KMS-11 (cell line): ENCODE measurements around the gene RAB3IP.

ENCODE experiments used
- H2AFZ ChIP-seq: fragments of 200-600 bp; sonication (generic); 2 replicates; pipeline ENCODE4 v1.6.1; 2016; ENCODE audit warnings: antibody characterized with exemption, mixed run types, low read depth
- H3K27ac ChIP-seq: fragments of 200-600 bp; sonication (generic); 2 replicates; pipeline ENCODE4 v1.6.1; 2016; ENCODE audit warnings: mild to moderate bottlenecking, mixed run types
- H3K27me3 ChIP-seq: fragments of 200-600 bp; sonication (generic); 2 replicates; pipeline ENCODE4 v1.6.1; 2017; ENCODE audit warnings: mild to moderate bottlenecking, low read depth, mixed run types, moderate library complexity; ENCODE audit not compliant: insufficient read depth
- H3K36me3 ChIP-seq: fragments of 200-600 bp; sonication (generic); 2 replicates; pipeline ENCODE4 v1.6.1; 2017; ENCODE audit warnings: mild to moderate bottlenecking, mixed run types; ENCODE audit not compliant: insufficient read depth
- H3K4me1 ChIP-seq: fragments of 200-600 bp; sonication (generic); 2 replicates; pipeline ENCODE4 v1.6.1; 2016; ENCODE audit warnings: mild to moderate bottlenecking, low read depth, mixed run types; ENCODE audit not compliant: poor library complexity, severe bottlenecking
- H3K4me2 ChIP-seq: fragments of 200-600 bp; sonication (generic); 2 replicates; pipeline ENCODE4 v1.7.0; 2016; ENCODE audit warnings: mild to moderate bottlenecking, mixed run types
- H3K4me3 ChIP-seq: fragments of 200-600 bp; sonication (generic); IDR thresholded peaks from 2 replicates; pipeline ENCODE4 v1.6.1; 2017; ENCODE audit warnings: low read depth, low read length, mixed read lengths; ENCODE audit not compliant: insufficient read depth
- H3K79me2 ChIP-seq: fragments of 200-600 bp; sonication (generic); 2 replicates; pipeline ENCODE4 v1.6.1; 2016; ENCODE audit warnings: low read depth, mixed run types; ENCODE audit not compliant: insufficient read depth
- H3K9ac ChIP-seq: fragments of 200-600 bp; sonication (generic); 2 replicates; pipeline ENCODE4 v1.6.1; 2016; ENCODE audit warnings: mild to moderate bottlenecking, mixed run types
- H4K20me1 ChIP-seq: fragments of 200-600 bp; sonication (generic); 2 replicates; pipeline ENCODE4 v1.6.1; 2016; ENCODE audit warnings: mild to moderate bottlenecking, mixed run types; ENCODE audit not compliant: insufficient read depth
- TF ChIP-seq, protein P1 (sequence below): fragments of 200-600 bp; sonication (generic); conservative IDR thresholded peaks from 2 replicates; pipeline ENCODE4 v1.6.1; 2017; ENCODE audit warnings: low read depth, mild to moderate bottlenecking, antibody characterized with exemption, low read length, moderate library complexity, mixed read lengths

RAB3IP gene

DNA sequence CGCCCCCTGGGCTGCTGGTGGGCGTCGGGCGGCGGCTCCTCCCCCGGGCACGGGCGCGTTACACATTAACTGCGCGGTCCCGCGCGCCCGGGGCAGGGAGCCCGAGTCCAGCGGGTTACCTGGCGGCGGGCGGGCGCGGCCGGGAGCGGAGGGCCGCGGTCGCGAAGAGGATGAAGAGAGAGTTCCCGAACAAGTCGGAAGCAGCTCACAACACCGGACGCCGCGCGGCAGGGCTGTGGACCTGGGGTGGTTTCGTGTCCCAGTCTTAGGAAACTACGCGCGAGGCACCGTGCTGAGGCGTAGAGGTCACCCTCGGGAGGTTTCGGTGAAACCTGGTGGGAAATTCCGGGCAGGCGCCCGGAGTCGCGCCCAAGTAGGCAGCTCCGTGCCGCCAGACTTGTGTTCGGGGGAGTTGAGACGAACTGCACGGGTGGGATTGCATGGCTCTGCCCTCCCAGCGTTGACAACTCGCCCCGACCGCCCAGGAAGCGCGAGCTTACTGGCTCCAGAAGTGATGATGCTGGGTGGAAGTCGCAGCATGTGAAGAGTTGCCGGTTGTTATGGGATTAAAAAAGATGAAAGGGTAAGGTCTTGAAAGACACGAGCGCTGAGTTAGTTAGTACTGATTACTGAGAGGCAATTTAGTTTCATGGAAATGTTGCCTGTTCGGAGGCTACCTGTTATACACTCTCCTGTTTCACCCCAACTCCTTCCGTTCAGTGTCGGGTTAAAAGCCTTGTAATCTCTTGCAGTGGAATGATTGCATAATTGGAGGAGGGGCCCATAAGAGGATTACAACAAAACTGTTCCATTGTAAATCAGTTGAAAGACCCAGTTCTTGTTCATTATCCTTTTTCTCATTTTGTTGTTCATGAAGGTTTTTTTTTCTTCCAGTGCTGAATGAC is 879 bp downstream of the RAB3IP start:
- Histone ChIP-seq H4K20me1 (0 out of 2 replicates have a peak, but pooled peaks cover 4% of the 10 kb centered on the region), H3K9ac (peak overlapping the region; percentile 67), H3K27me3 (no peaks in the 10 kb centered on the region), H3K4me3 (peak overlapping the region; percentile 57), H3K36me3 (no peaks in the 10 kb centered on the region), H3K4me2 (peak overlapping the region; percentile 76), H2AFZ (peak overlapping the region; percentile 89), H3K27ac (peak overlapping the region; percentile 53), H3K79me2 (peaks cover 28% of the 10 kb centered on the region; the same call in 1 of the 2 replicates), H3K4me1 (peaks cover 20% of the 10 kb centered on the region)
- TF ChIP-seq, protein P1, sequence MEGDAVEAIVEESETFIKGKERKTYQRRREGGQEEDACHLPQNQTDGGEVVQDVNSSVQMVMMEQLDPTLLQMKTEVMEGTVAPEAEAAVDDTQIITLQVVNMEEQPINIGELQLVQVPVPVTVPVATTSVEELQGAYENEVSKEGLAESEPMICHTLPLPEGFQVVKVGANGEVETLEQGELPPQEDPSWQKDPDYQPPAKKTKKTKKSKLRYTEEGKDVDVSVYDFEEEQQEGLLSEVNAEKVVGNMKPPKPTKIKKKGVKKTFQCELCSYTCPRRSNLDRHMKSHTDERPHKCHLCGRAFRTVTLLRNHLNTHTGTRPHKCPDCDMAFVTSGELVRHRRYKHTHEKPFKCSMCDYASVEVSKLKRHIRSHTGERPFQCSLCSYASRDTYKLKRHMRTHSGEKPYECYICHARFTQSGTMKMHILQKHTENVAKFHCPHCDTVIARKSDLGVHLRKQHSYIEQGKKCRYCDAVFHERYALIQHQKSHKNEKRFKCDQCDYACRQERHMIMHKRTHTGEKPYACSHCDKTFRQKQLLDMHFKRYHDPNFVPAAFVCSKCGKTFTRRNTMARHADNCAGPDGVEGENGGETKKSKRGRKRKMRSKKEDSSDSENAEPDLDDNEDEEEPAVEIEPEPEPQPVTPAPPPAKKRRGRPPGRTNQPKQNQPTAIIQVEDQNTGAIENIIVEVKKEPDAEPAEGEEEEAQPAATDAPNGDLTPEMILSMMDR = no peak

DNA sequence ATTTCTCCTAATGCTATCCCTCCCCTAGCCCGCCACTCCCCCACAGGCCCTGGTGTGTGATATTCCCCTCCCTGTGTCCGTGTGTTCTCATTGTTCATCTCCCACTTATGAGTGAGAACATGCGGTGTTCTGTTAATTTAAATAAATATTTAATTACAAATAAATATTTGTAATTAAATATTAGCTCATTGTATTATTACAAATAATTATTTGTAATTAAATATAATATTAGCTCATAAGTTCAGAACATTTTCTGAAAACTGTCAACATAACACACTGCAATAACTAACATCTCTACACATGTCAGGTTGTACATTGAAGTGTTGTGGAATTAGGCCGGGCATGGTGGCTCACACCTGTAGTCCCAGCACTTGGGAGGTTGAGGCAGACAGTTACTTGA is 5.4 kb downstream of the RAB3IP start:
- Histone ChIP-seq H3K79me2 (peaks cover 28% of the 10 kb centered on the region; the same call in 1 of the 2 replicates), H2AFZ (no peak overlapping the region), H3K4me3 (no peak overlapping the region), H3K27me3 (no peaks in the 10 kb centered on the region), H3K4me1 (peaks cover 12% of the 10 kb centered on the region), H3K27ac (no peak overlapping the region), H3K9ac (no peak overlapping the region), H3K4me2 (no peak overlapping the region), H3K36me3 (no peaks in the 10 kb centered on the region), H4K20me1 (0 out of 2 replicates have a peak, but pooled peaks cover 4% of the 10 kb centered on the region)
- TF ChIP-seq, protein P1 = no peak

DNA sequence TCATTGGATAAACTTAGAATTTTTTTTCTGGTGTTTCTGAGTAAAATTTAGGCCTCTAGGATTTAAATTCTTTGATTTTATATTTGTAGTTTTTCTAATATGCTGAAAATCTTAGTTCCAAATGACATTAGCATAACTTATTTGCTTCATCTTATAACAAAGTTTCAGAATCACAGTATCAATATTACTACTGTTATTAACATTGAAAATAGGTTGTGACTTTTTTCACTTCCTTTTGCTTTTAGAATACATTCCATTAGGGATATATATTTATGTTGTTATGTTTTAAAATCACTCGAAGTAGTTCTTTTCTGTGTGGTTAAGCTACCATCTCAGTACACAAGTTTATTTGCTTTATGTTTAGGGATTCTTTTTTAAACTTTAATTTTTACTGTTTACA is 12.8 kb downstream of the RAB3IP start:
- Histone ChIP-seq H2AFZ (no peak overlapping the region), H4K20me1 (no peaks in the 10 kb centered on the region), H3K4me2 (no peak overlapping the region), H3K27me3 (no peaks in the 10 kb centered on the region), H3K9ac (no peak overlapping the region), H3K27ac (no peak overlapping the region), H3K79me2 (no peaks in the 10 kb centered on the region), H3K36me3 (no peaks in the 10 kb centered on the region; the same call in 1 of the 2 replicates), H3K4me1 (no peaks in the 10 kb centered on the region), H3K4me3 (no peak overlapping the region)
- TF ChIP-seq, protein P1 = no peak

DNA sequence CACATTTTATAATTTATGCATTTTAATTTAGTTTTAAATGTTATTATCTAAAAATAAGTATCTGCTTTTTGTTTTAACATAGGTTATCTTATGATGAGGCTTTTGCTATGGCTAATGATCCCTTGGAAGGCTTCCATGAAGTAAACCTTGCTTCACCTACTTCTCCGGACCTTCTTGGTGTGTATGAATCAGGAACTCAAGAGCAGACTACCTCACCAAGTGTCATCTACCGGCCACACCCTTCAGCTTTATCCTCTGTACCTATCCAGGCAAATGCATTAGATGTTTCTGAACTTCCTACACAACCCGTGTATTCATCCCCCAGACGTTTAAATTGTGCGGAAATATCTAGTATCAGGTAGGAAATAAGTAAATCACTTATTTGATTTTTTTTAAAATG is 16.6 kb downstream of the RAB3IP start:
- TF ChIP-seq, protein P1 = no peak
- peaks cover 5% of the 10 kb centered on the region for H3K36me3 ChIP-seq
- H3K79me2 ChIP-seq = no peaks in the 10 kb centered on the region
- no peak overlapping the region for H3K9ac ChIP-seq
- no peaks in the 10 kb centered on the region for H3K27me3 ChIP-seq
- H2AFZ ChIP-seq = no peak overlapping the region
- no peak overlapping the region for H3K4me3 ChIP-seq
- no peaks in the 10 kb centered on the region for H3K4me1 ChIP-seq
- H4K20me1 ChIP-seq = no peaks in the 10 kb centered on the region
- H3K27ac ChIP-seq = no peak overlapping the region
- no peak overlapping the region for H3K4me2 ChIP-seq
